Colonic mucosa (tissue), 4 donors: Measurements from ENCODE around the gene PCGF3. TPM values are rescaled to one million over a fixed set of nuclear protein-coding genes. Genes with fewer than 3 reads are reported as not detected.
A peak's percentile ranks its signal among the peaks of the same experiment; 100 is the strongest.
"Not testable (repeated sequence)": the region's sequence is repeated elsewhere in the genome, so short reads cannot be mapped to it uniquely, and the experiment has no call there.

Experiments used
- DNase-seq: peaks from one replicate; pipeline ENCODE4 v3.0.0-alpha.2; 2020
- H3K27ac ChIP-seq: fragments of 200-600 bp; one replicate; pipeline ENCODE4 v1.8.0; 2021
- H3K27me3 ChIP-seq: fragments of 200-600 bp; one replicate; pipeline ENCODE4 v1.8.0; 2021
- H3K36me3 ChIP-seq: fragments of 200-600 bp; one replicate; pipeline ENCODE4 v1.8.0; 2021
- H3K4me1 ChIP-seq: fragments of 200-600 bp; one replicate; pipeline ENCODE4 v1.8.0; 2021; ENCODE audit warnings: mild to moderate bottlenecking
- H3K4me3 ChIP-seq: fragments of 200-600 bp; one replicate; pipeline ENCODE4 v1.8.0; 2021
- H3K9ac ChIP-seq, 2 donors: one replicate each; pipeline ENCODE4 v1.7.0; 2013; ENCODE audit warnings: control low read depth in 2 of 2, low read depth in 2 of 2, low read length in 2 of 2
- H3K9me3 ChIP-seq: fragments of 200-600 bp; one replicate; pipeline ENCODE4 v1.8.0; 2021
- intact Hi-C: fragments of 100-400 bp; cut with DNase I; formaldehyde crosslinking; loops from one replicate; pipeline ENCODE4 v1.14.1; 2022
- total RNA-seq, 2 donors: library from RNA; stranded (reverse); fragmentation: NEBNext Ultra II Directional in 1 of 2; extraction: Animal tissue kit (Norgen Biotek cat#: 25700) in 1 of 2; gene quantifications; one replicate each; pipeline ENCODE4 v1.2.1, GENCODE V29; 2021
- TF ChIP-seq, protein P1 (sequence below): fragments of 200-600 bp; IDR thresholded peaks from one replicate; pipeline ENCODE4 v1.8.0; 2022; ENCODE audit warnings: antibody characterized with exemption, mild to moderate bottlenecking
- donor health status: healthy.
- donor health status: DM: no; HTN: no; CAD: no.
- donor health status: DM: no; HTN: no; CAD: no.

Gene PCGF3
- total RNA-seq, 2 donors from 2014 or later, result 50.8 to 53.2 TPM

DNA sequence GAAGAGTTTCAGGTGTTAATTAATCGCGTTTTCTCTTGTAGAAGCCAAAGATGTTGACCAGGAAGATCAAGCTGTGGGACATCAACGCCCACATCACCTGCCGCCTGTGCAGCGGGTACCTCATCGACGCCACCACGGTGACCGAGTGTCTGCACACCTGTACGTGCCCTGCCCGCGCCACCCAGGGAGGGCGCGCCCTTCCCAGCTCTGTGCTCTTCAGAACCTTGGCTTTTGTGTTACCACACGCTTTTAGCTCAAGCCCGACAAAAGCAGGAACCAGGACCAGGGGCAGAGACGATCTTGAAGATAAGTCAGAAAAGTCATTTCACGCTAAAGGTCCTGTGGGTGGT is 28.0 kb downstream of the PCGF3 start:
- intact Hi-C loops, result no loop called here
- TF ChIP-seq, protein P1, sequence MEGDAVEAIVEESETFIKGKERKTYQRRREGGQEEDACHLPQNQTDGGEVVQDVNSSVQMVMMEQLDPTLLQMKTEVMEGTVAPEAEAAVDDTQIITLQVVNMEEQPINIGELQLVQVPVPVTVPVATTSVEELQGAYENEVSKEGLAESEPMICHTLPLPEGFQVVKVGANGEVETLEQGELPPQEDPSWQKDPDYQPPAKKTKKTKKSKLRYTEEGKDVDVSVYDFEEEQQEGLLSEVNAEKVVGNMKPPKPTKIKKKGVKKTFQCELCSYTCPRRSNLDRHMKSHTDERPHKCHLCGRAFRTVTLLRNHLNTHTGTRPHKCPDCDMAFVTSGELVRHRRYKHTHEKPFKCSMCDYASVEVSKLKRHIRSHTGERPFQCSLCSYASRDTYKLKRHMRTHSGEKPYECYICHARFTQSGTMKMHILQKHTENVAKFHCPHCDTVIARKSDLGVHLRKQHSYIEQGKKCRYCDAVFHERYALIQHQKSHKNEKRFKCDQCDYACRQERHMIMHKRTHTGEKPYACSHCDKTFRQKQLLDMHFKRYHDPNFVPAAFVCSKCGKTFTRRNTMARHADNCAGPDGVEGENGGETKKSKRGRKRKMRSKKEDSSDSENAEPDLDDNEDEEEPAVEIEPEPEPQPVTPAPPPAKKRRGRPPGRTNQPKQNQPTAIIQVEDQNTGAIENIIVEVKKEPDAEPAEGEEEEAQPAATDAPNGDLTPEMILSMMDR, result no peak
- no peak for DNase-seq

DNA sequence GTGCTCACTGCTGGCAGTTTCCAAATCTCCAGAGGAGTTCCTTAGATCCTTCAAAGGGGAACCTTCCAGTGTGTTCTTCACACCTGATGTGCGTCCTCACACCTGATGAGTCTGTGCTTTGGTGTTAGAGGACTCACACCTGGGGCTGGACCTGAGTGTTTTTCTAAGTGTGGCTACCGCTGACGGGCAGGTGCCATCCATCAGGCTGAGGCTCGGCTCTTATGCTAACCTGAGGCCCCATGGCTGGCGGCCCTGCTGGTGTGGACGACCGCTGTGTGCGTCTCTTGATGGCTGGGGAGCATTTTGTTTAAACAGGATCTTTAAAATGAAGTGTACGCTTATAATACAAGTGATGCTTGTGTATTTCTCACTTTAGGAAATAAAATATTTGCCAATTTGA is 28.4 kb downstream of the PCGF3 start:
- no peak overlapping the region for H3K27ac ChIP-seq
- intact Hi-C loops, result no loop called here
- no peaks in the 10 kb centered on the region for H3K4me1 ChIP-seq
- H3K36me3 ChIP-seq, result peaks cover 27% of the 10 kb centered on the region
- no peak for DNase-seq
- H3K4me3 ChIP-seq, result no peak overlapping the region
- H3K27me3 ChIP-seq, result no peaks in the 10 kb centered on the region
- H3K9me3 ChIP-seq, result no peaks in the 10 kb centered on the region
- no peak overlapping the region for H3K9ac ChIP-seq
- TF ChIP-seq, protein P1, result no peak

More for the DNA sequence above, 28.0 kb downstream of the PCGF3 start:
- H3K4me1 ChIP-seq, result no peaks in the 10 kb centered on the region
- no peak overlapping the region for H3K4me3 ChIP-seq
- no peaks in the 10 kb centered on the region for H3K9me3 ChIP-seq
- H3K27ac ChIP-seq, result no peak overlapping the region
- H3K36me3 ChIP-seq, result peaks cover 27% of the 10 kb centered on the region
- H3K27me3 ChIP-seq, result no peaks in the 10 kb centered on the region
- H3K9ac ChIP-seq, result no peak overlapping the region

DNA sequence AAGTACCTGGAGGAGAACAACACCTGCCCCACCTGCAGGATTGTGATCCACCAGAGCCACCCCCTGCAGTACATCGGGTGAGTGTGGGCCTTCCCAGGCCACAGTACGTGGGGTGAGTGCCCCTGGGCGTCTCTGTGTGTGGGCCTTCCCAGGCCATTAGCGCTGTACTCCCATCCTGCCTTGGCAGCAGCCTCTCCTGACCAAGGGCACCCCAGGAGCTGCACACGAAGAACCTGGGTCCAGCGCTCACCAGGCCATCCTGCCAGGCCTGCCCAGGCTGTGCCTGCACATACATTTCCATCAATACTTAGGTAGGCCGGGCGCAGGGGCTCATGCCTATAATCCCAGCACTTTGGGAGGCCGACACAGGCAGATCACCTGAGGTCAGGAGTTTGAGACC is 29.3 kb downstream of the PCGF3 start:
- TF ChIP-seq, protein P1, result no peak
- intact Hi-C loops, result no loop called here
- H3K36me3 ChIP-seq, result peaks cover 27% of the 10 kb centered on the region
- no peaks in the 10 kb centered on the region for H3K27me3 ChIP-seq
- DNase-seq, result no peak
- H3K9me3 ChIP-seq, result no peaks in the 10 kb centered on the region
- no peak overlapping the region for H3K9ac ChIP-seq
- no peak overlapping the region for H3K4me3 ChIP-seq
- no peaks in the 10 kb centered on the region for H3K4me1 ChIP-seq
- no peak overlapping the region for H3K27ac ChIP-seq

DNA sequence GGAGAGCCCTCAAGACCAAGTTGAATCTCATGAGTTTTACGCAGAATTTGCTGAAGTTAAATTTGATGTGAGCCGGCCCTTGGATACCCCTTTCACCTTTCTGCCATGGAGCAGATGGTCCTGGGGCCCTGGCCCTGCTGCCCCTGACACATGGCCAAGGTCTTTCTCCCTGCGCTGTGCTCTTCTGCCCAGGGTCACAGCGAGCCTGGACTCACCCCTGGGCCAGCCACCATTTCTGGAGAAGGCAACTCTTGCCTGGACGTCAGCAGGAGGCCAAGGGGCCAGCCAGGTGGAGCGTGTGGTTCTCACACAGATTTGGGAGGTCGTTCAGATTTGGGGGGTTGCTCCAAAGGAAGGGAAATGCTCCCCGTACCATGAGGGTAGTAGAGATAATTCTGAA is 30.0 kb downstream of the PCGF3 start:
- no peak overlapping the region for H3K4me3 ChIP-seq
- H3K27ac ChIP-seq, result no peak overlapping the region
- intact Hi-C loops, result no loop called here
- H3K27me3 ChIP-seq, result no peaks in the 10 kb centered on the region
- no peak overlapping the region for H3K9ac ChIP-seq
- no peak for DNase-seq
- peaks cover 27% of the 10 kb centered on the region for H3K36me3 ChIP-seq
- no peaks in the 10 kb centered on the region for H3K4me1 ChIP-seq
- TF ChIP-seq, protein P1, result no peak
- no peaks in the 10 kb centered on the region for H3K9me3 ChIP-seq

DNA sequence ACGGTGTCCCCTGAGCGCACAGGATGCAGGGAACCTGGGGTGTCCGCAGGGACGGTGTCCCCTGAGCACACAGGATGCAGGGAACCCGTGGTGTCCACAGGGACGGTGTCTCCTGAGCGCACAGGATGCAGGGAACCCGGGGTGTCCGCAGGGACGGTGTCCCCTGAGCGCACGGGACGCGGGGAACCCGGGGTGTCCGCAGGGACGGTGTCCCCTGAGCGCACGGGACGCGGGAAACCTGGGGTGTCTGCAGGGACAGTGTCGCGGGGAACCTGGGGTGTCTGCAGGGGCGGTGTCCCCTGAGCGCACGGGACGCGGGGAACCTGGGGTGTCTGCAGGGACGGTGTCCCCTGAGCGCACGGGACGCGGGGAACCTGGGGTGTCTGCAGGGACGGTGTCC is 30.9 kb downstream of the PCGF3 start:
- intact Hi-C loops, H3K4me3 ChIP-seq, H3K27ac ChIP-seq, H3K9me3 ChIP-seq, H3K27me3 ChIP-seq, H3K4me1 ChIP-seq, DNase-seq, H3K9ac ChIP-seq: not testable (repeated sequence)
- H3K36me3 ChIP-seq, result peaks cover 27% of the 10 kb centered on the region

DNA sequence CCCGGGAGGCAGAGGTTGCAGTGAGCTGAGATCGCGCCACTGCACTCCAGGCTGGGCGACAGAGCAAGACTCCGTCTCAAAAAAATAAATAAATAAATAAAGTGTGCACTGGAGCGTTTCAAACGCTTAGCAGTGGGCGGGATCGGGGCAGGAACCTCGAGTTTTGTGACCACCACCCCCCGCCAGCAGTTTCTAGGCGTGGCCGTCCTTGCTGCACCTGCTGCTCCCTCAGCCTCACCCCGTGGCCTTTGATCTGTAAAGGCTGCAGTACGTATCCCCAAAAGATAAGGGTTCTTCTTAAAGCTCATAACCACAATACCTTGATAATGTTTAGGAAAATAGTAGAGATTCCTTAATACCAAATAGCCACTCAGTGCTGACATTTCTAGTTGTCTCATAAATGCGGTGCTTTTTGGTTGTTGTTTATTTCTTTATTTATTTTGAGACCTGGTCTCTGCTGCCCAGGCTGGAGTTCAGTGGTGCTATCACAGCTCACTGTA is 33.2 kb downstream of the PCGF3 start:
- Histone ChIP-seq H3K27me3 (no peaks in the 10 kb centered on the region), H3K36me3 (peaks cover 12% of the 10 kb centered on the region), H3K4me3 (no peak overlapping the region), H3K4me1 (no peaks in the 10 kb centered on the region), H3K9me3 (no peaks in the 10 kb centered on the region), H3K9ac (peak overlapping the region in 1 of 2 donors; percentile 19), H3K27ac (no peak overlapping the region)
- peak; percentile 83 for DNase-seq
- TF ChIP-seq, protein P1, result no peak
- intact Hi-C loops, result no loop called here
